SU-DHL-6 (cell line): ENCODE measurements around the gene MCU.

Source experiments
- EZH2phosphoT487 ChIP-seq: fragments of 200-600 bp; sonication (generic), shearing (Covaris generic); conservative IDR thresholded peaks from 2 replicates; pipeline ENCODE4 v1.6.1; 2018; ENCODE audit warnings: mild to moderate bottlenecking, antibody characterized with exemption, low read length, moderate library complexity, mixed read lengths
- TF ChIP-seq, protein P1 (sequence below): fragments of 200-600 bp; sonication (generic); IDR thresholded peaks from one replicate; pipeline ENCODE4 v1.5.1; 2017; ENCODE audit warnings: antibody characterized with exemption, mild to moderate bottlenecking, low read length, moderate library complexity; ENCODE audit not compliant: insufficient read depth, poor library complexity, severe bottlenecking

DNA sequence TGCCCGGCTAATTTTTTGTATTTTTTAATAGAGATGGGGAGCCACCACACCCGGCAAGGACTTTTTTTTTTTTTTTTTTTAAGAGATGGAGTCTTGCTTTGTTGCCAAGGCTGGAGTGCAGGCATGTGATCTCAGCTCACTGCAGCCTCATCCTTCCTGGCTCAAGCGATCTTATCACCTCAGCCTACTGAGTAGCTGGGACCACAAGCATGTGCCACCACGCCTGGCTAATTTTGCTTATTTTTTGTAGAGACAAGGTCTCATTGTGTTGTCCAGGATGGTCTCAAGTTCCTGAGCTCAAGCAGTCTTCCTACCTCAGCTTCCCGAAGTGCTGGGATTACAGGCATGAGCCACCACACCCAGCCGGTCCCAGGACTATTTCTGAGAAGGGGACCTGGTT, 9.3 kb upstream of the MCU start:
- TF ChIP-seq, protein P1, sequence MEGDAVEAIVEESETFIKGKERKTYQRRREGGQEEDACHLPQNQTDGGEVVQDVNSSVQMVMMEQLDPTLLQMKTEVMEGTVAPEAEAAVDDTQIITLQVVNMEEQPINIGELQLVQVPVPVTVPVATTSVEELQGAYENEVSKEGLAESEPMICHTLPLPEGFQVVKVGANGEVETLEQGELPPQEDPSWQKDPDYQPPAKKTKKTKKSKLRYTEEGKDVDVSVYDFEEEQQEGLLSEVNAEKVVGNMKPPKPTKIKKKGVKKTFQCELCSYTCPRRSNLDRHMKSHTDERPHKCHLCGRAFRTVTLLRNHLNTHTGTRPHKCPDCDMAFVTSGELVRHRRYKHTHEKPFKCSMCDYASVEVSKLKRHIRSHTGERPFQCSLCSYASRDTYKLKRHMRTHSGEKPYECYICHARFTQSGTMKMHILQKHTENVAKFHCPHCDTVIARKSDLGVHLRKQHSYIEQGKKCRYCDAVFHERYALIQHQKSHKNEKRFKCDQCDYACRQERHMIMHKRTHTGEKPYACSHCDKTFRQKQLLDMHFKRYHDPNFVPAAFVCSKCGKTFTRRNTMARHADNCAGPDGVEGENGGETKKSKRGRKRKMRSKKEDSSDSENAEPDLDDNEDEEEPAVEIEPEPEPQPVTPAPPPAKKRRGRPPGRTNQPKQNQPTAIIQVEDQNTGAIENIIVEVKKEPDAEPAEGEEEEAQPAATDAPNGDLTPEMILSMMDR, result no peak
- TF ChIP-seq EZH2phosphoT487, result no peak
